UCSD-AML1 (cell line): ENCODE measurements around the gene CPVL.
"Not testable (repeated sequence)": the region's sequence is repeated elsewhere in the genome, so short reads cannot be mapped to it uniquely, and the experiment has no call there.

Experiments
- DNase-seq: peaks from one replicate; lab custom pipeline; 2025; ENCODE audit not compliant: unreplicated experiment; lab: John Stamatoyannopoulos, UW

The CPVL gene

DNA sequence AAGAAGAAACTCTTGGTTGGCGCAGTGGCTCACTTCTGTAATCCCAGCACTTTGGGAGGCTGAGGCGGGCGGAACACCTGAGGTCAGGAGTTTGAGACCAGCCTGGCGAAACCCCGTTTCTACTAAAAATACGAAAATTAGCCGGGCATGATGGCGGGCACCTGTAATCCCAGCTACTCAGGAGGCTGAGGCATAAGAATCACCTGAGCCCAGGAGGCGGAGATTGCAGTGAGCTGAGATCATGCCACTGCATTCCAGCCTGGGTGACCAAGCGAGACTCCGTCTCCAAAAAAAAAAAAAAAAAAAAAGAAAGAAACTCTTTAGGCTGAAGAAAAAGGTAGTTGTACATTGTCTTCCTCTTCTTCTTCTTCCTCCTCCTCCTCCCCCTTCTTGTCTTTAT, 53.2 kb downstream of the CPVL start:
- not testable (repeated sequence) for DNase-seq

DNA sequence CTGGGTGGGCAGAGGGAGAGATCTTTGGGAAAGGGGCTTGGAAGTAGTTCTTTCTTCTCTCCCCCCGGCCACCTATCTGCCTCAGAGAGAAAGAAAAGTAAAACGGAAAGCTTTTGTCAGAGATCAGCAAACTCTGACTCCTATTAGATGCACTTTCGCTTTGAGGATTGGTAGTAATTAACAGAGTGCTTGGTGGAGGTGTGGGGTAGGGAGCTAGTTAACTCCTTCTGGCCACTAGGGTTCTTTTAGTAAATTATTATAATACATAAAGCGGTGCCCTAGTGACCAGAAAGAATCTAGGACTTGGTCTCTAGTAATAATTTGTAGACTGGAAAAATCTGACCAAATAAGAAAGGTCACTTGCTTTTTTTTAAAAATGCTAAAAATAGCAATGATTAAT, 54.6 kb downstream of the CPVL start:
- no peak for DNase-seq

DNA sequence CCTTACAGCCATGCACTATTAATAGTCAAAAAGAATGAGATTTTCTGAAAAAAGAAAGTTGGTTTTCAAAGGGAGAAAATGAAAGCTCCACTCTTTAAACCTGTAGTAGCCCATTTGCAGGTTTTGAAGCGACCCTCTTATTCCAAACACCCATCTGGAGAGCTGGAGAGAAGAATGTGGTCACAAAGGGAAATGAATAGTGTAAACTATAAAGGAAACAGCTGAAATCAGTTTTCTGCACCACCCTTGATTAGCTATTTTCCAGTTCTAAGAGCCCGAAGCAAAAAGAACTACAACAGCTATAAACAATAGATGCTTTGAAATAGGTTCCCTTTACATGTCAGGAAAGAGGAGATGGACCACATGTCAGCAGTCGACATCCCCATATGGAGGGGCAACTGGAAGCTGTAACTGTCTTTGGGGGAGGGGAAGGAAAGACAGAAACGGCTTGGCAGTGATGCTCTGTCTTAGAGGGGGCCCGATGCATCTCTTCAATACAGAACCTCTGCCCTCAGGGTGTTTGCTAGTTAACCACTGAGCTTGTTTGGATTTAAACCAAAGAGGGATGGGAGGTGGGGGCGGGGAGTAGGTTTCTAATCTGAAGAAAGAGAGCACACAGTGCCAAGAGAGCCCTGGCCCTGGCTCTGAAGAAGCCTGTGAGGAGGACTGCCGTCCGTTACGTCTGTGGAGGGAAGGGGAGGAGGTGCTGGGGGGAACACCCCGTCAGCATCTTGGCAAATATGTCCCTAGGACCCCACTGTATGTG, 55.3 kb downstream of the CPVL start:
- no peak for DNase-seq

DNA sequence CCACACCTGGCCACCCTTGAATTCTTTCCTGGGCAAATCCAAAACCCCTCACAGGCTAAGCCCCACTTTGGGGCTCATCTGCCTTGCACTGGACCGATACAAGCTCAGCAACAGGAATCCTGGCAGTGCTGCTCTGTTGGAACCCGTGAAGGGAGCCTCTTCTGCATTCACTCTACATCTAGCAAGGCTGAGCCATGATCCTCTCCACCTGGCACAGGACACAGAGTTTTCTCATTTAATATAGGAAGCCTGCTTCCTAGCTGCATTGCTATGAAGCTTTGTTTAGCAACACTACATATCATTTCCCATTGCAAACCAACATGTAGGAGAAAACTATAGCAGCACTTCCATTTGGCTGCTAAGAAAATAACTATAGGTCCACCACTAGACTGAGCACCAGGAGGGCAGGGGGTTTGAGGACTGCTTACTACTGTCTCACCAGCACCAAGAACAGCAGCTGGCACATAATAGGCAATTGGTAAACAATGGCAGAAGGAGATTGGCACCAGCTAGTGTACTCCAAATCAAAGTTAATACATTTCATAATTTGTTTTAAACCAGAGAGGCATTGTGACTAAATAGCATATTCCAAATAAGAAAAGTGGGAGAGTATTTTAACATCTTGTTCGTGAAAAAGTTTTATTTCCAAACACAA, 56.1 kb downstream of the CPVL start:
- DNase-seq, result no peak

DNA sequence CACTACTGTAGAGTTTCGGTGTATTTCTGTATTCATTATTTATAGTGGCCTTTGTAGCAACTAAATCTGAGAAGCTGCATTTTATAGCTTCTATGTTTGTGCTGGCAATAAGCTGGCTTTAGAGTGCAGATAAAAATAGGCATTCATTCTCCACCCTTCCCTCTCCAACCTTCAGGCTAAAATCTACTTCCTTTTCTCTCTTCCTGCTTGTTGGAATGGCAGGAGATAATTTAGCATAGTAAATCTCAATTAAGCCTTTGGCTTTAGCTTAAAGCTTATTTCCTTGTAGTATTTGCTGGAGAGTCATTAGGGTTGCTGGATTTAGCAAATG, 58.5 kb downstream of the CPVL start:
- DNase-seq, result no peak

DNA sequence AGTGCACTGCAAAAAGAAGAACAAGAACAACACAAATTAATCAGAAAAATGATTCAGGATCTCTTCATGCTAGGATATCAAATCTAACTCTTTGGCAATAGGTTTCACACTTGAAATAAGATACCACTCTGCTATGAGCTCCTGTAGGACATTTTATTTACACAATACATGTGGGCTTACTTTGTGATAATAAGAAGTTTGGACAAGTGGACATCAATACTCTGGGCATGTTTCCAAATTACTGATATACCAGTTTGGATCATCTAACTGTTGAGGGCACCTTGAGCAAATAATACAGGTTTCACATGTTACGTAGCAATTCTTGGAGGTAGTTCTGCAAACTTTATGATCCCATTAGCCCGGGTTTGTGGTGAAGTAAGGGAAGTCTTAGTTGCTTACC, 59.8 kb downstream of the CPVL start:
- DNase-seq, result no peak

DNA sequence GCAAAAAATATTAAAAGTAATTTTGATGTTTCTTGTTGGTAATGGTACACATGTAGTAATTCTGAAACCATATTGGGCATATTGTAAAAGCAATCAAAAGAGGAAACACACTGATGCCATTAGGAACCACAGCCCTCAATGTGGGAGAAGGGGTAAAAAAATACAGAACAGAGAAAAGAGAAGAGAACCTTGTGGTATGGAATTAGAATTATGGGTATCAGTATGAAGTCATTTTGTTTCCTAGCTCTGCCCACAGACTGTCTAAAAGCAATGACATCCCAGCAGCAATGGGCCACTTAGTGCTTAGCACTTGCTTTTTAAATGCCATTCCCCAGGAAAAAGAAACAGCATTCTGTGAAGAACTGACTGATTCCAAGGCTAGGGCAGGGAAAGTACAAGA, 61.5 kb downstream of the CPVL start:
- no peak for DNase-seq

DNA sequence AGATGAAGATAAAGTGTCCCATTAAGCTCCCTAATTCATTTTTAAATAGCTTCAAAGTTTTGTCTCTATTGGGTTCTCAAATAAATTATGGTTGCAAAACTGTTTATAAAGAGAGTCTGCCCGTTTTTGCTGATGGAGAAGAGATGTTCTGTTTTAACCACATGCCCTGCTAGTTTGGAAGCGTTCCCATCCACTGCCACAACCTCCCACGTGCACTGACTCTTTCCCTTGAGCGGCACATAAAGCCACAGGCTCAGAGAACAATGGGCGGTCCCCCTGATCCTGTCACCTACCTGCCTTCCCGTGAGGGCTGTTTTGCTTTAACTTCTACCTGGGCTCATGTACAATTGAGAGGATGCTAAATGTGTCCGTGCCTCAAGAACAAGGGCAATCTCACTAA, 65.5 kb downstream of the CPVL start:
- DNase-seq, result no peak

DNA sequence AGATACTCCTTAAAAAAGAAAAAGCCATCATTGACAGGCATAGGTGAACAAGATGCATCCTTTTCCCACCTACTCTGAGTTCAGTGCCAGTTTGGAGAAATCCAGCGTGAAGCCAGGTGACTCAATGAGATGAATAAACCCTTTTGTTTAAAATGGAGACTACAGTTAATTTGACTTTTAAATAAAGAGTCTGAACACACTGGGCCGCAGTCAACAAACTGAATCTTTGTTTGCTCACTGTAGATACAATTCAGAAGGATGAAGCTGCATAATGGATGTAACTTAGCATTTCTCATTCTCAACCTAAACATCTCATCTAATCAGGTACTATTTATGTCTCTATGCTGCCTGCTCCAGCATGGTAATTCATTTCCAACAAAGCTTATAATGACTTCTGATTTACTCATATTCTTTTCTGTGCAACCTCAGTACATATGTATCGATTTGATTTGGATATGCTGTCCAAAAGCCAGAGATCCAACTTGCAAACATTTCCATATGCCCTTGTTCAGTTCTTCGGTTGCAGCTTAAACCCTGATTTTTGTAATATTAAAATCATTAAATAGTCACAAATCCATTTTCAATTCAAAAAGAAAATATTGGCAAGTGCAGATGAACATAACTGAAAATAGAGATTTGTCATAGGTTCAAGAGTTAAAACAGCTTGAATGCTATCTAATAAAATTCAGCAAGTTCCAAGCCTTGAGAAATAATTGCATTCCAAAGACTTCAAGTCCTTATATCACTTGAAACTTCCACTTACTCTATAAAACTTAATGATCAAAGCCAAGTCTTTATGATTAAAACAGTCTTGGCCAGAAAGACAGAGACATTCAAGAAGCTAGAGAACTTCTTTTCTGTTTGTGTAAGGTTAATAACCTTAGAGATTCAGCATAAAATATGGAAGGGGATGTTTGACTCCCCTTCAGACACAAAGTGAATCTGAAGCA, 67.8 kb downstream of the CPVL start:
- no peak for DNase-seq

DNA sequence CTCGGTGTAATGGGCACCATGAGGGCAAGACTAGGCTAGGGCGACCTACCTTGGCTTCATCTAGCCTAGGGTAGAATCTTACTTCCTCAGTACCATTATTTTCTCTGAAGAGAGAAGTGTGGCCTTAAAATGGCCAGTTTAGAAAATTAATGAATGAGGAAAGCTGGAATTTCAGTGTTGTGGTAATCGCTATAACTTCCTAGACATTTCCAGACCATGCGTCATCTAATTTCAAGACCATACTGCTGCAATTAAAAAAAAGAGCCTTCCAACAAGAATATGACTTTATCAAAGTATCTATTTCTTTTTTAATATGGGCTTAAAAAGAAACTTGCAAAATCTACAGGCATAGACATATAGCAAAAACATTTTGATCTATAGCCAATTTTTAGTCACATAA, 68.5 kb downstream of the CPVL start:
- no peak for DNase-seq

DNA sequence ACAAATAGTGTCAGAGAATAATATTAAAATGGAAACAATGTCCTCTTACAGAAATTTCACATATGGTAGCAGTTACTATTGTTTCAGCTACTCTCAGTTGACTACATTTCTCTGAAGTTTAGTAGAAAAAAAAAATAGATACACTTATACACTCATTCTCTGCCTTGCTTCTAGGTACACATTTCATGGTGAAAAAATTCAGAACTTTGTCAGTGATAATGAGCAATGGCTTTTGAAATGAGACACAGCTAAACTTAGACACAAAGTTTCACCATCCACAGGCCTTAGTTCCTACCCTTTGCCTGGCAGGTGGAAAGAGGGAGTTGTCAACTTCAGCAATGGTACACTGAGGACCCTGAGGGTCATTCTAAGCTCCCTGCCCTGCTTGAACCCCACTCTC, 69.2 kb downstream of the CPVL start:
- DNase-seq, result no peak

DNA sequence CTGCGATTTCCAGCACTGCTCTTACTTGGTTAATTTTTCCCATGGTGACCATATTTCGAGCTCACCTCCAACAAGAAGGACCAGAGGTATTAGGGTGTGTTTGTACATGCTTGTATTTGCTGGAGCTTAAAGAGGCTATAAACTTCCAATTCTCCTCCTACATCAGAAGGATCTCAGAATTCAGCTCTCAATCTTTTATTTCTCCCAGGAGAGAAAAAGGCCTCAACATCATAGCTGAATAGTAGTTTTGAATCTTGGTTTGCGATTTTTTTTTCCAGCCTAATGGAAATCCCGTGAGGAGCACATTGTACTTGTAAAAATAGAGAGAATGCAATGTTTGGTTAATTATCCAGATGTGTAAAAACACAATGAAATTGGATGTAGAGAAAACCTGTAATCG, 69.7 kb downstream of the CPVL start:
- DNase-seq, result no peak

DNA sequence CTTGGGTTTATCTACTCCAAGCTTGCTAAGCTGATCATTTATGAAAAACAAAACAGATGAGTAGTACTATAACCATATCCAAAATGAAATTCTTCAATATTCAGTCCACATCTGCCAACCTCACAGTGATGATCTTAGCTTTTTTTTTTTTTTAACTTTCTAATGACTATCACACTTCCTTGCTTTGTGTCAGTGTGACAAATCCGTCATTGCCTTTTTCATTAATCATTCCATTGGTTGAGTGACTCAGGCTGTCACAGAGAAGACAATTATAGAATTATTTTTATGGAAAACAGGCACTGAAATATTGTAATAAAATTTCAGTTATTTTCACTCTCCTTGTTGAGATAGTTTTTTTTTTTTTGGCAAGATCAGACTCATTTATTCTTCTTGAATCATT, 70.7 kb downstream of the CPVL start:
- no peak for DNase-seq

DNA sequence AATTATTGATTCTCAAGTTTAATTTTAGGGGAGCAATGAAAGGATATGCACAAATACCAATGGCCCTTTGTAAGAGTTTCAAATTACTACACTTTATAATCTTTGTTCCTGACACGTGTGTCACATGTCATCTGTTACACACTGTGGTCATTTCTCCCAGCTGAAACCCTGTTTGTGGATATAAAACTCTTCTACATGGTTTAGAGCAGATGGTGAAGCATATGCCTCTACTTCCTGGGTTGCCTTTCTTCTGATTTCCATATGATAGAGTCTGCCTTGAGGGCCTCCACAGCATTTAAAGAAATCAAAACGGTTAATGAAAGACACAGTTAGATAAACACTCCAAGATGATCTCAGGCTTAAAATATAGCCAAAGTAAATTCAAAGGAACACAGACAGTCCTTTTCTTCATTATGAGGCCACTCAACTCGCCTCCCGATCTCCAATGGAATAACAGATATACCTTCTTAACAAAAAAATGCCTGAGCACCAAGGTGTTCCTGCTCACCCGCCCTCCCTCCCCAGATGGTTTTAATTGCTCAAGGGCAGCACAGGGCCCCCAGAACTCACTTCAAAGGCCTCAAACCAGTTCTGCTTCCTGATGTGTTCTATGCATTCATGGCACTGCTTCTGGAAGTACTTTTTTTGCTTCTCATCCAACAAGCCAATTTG, 75.0 kb downstream of the CPVL start:
- DNase-seq, result no peak

DNA sequence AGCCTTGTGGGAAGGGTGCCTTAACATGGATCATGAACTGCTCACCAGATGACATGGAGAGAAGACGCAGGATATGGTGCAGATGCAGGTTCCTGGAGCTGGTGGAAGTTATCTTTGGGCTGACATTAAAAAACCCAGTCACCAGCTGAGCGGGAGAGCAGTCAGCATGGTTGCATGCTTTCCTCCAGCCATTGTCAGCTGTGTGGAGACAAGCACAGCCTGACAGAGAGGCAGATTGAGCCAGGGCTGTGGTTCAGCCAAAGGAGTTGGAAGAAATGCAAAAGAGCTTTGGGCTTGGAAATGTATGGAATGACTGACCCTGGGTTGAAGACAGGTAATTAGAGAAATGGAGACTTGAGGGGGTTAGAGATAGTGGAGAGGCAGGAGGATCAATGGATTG, 79.7 kb downstream of the CPVL start:
- no peak for DNase-seq

DNA sequence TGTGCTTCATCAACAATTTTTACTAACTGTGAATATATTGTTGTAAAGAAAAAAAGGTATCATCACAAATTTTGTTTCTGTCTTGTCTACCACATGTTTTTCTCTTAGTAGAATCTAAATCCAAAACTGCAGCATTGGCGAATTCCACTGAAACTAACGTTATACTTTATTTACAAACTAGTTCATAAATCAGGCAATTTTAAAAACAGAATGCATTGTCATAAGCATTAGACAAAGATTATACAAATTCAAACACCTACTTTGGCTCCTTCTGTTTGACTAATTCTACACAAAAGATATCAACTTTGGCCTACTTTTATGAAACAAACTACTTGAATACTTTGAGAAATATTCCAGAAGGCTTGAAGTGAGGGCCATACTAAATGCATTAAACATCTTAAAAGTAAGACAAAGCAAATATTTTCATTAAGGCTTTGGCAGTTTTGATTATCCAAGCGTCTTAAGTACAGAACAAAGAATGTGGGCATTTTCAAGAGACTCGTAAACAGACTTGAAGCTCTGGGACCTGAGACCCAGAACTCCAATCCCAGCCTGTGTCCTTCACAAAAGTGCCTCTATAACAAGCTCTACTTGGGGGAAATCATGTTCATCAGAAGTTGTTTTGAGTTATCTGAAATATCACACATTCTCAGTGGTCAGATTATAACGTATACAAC, 81.0 kb downstream of the CPVL start:
- no peak for DNase-seq

DNA sequence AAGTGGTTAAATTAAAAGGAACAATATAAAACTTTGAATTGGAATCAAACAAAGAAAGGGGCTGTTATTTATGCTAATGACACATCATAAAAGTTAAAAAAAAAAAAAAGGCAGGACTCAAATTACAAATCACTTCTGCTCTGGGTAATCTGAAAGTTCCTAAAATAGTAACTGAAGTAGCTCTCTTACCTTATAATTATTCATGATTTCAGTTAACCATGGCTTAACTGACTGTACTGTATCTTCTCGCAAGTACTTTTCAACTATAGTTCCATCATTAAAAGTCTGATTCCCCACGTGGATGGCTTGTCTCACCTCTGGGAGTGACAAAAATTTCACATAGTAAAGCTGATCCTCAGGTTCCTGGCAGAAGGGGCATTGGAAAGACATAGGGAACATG, 82.5 kb downstream of the CPVL start:
- no peak for DNase-seq

DNA sequence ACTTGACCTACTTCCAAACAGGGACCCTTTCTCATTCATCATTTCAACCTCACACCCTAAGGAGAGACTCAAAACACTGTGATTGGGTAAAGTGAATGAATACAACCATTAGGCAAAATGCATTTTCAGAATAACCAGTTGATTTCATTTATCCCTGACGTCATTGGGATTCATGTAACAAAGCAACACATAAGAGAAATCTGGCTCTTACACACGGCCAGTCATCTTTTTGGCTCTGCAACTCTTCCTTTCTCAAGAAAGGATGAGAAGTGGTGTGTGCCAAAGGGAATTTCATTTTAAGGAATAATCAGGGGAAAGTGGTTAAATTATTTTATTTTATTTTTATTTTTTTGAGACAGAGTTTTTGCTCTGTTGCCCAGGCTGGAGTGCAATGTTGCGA, 83.1 kb downstream of the CPVL start:
- no peak for DNase-seq

DNA sequence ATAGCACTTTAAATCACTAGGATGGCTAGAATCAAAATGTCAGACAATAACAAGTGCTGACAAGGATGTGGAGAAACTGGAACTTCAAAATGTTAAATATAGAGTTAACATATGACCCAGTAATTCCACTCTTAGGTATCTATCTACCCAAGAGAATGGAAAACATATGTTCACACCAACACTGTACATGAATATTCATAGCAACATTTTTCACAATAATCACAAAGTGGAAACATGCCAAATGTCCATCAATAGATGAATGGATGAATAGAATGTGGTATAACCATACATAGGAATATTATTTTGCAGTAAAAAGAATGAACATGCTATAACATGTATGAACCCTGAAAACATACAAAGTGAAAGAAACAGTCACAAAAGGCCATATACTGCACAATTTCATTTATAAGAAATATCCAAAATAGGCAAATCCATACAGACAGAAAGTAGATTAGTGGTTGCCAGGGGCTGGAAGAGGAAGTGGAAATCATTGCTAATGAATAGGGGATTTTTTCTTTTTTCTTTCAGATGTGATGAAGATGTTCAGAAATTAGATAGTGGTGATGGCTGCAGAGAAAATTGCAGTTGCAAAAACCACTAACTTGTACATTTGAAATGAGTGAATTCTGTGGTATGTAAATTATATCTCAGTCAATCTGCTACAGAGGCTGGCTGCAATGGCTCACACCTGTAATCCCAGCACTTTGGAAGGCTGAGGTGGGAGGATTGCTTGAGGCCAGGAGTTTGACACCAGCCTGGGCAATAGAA, 93.0 kb downstream of the CPVL start:
- no peak for DNase-seq

DNA sequence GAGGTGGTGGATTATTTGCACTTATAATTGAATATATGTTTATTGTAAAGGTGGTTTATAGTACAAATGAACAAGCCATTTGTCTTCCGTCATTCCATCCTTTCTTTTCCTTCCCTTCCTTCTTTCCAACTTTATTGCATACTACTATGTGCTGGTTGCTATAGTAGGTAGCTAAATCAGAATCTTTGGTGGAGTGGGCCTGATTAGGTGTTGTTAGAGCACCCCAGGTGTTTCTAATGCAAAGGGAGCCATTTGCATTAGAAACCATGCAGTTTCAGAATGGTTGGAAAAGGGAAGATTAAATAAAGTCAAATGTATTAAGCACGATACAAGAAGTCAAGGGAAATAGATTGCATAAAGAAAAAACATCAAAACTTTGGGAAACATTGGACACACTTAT, 99.4 kb downstream of the CPVL start:
- no peak for DNase-seq
